MM.1S (cell line): ENCODE results near the gene TMPRSS7.

Experiments used
- CTCF ChIP-seq: fragments of 300-600 bp; sonication (generic); IDR thresholded peaks from 2 replicates; pipeline ENCODE4 v1.5.1; 2016; ENCODE audit warnings: antibody characterized with exemption, low read length, mixed read lengths
- EZH2 ChIP-seq: fragments of 300-600 bp; sonication (generic); optimal IDR thresholded peaks from 2 replicates; pipeline ENCODE3; 2017; ENCODE audit warnings: low read depth, mild to moderate bottlenecking, antibody characterized with exemption, low read length, mixed read lengths
- EZH2phosphoT487 ChIP-seq: fragments of 300-600 bp; sonication (generic); IDR thresholded peaks from 2 replicates; pipeline ENCODE4 v1.6.1; 2018; ENCODE audit warnings: antibody characterized with exemption, low read length

- TF ChIP-seq CTCF (no peak), EZH2 (no peak), EZH2phosphoT487 (no peak)
Observed at GRCh38 chr3:112005091-112005672, 29.4 kb upstream of the TMPRSS7 start.
